PFSK-1 (cell line): Measurements from ENCODE around the gene SH2D5.

ENCODE experiments used
- FOXP2 ChIP-seq: optimal IDR thresholded peaks from 2 replicates; pipeline ENCODE3; 2011; ENCODE audit warnings: borderline replicate concordance, control low read depth, inconsistent platforms; ENCODE audit not compliant: insufficient read depth; ENCODE audit errors: extremely low read length, extremely low read depth
- POLR2AphosphoS5 ChIP-seq: IDR thresholded peaks from 2 replicates; pipeline ENCODE4 v1.6.1; 2012; ENCODE audit warnings: low read depth, mild to moderate bottlenecking, control low read depth, low read length, moderate library complexity
- REST ChIP-seq, 2 experiments: IDR thresholded peaks; 2 replicates each; pipeline versions ENCODE4 v1.6.1 to v1.8.0; 2011 to 2012; ENCODE audit warnings: low read depth in 2 of 2, low read length in 2 of 2, control low read depth in 1 of 2, inconsistent platforms in 1 of 2, mild to moderate bottlenecking in 1 of 2, moderate library complexity in 1 of 2; ENCODE audit not compliant: insufficient read depth in 1 of 2
- SIN3A ChIP-seq: IDR thresholded peaks from 2 replicates; pipeline ENCODE4 v1.6.1; 2012; ENCODE audit warnings: mild to moderate bottlenecking, low read length, moderate library complexity, borderline replicate concordance; ENCODE audit not compliant: insufficient read depth
- TAF1 ChIP-seq: IDR thresholded peaks from 2 replicates; pipeline ENCODE4 v1.6.1; 2012; ENCODE audit warnings: low read length, control low read depth, borderline replicate concordance; ENCODE audit not compliant: insufficient read depth

SH2D5 gene

GRCh38 chr1:20740781-20741180 lies 8.3 kb upstream of the SH2D5 start:
- no peak for TF ChIP-seq POLR2AphosphoS5
- TF ChIP-seq SIN3A, result no peak
- no peak for TF ChIP-seq TAF1
- TF ChIP-seq FOXP2, result no peak
- TF ChIP-seq REST (IDR thresholded peaks at IDR 0.05; ENCODE audit: insufficient read depth in 1 of 2, low read depth in 2 of 2, low read length in 2 of 2), result no peak

GRCh38 chr1:20739225-20739624 lies 6.7 kb upstream of the SH2D5 start:
- no peak for TF ChIP-seq REST (IDR thresholded peaks at IDR 0.05; ENCODE audit: insufficient read depth in 1 of 2, low read depth in 2 of 2, low read length in 2 of 2)

- TF ChIP-seq FOXP2, result no peak
- no peak for TF ChIP-seq SIN3A
- TF ChIP-seq POLR2AphosphoS5, result no peak
- TF ChIP-seq TAF1, result no peak
- TF ChIP-seq REST (IDR thresholded peaks at IDR 0.05; ENCODE audit: insufficient read depth in 1 of 2, low read depth in 2 of 2, low read length in 2 of 2), result no peak
Measured at GRCh38 chr1:20735581-20736111, 3.1 kb upstream of the SH2D5 start.

- TF ChIP-seq FOXP2 (no peak), REST (IDR thresholded peaks at IDR 0.05; ENCODE audit: insufficient read depth in 1 of 2, low read depth in 2 of 2, low read length in 2 of 2) (no peak), POLR2AphosphoS5 (no peak), SIN3A (no peak), TAF1 (no peak)
Measured at GRCh38 chr1:20733360-20733975, 965 bp upstream of the SH2D5 start.

GRCh38 chr1:20732071-20732587 lies 374 bp downstream of the SH2D5 start:
- no peak for TF ChIP-seq SIN3A
- no peak for TF ChIP-seq TAF1
- TF ChIP-seq FOXP2, result no peak
- TF ChIP-seq REST (IDR thresholded peaks at IDR 0.05; ENCODE audit: insufficient read depth in 1 of 2, low read depth in 2 of 2, low read length in 2 of 2), result no peak
- no peak for TF ChIP-seq POLR2AphosphoS5
